ENCODE measurements around the gene VPS13C. TPM values are rescaled to one million over a fixed set of nuclear protein-coding genes. Genes with fewer than 3 reads are reported as not detected.

The VPS13C gene
- total RNA-seq, 1 experiment from 2014 or later: 20.9 TPM

GRCh38 chr15:61890106-61890505 lies 170.1 kb downstream of the VPS13C start:
- Mint-ChIP-seq H3K4me1 (peaks cover 5% of the 10 kb centered on the region; the same call in 1 of the 2 replicates), H3K4me3 (no peak overlapping the region), H3K9me3 (peaks cover 29% of the 10 kb centered on the region), H3K27me3 (ENCODE audit: low read depth) (no peaks in the 10 kb centered on the region; the same call in 1 of the 2 replicates), H3K36me3 (peaks cover 26% of the 10 kb centered on the region), H3K27ac (no peak overlapping the region)
- POLR2A ChIA-PET: no interaction called here
- ATAC-seq: no peak
- TF ChIP-seq ZNF396 (CRISPR knock-in tag; IDR thresholded peaks at IDR 0.05; ENCODE audit: borderline replicate concordance) (no peak), AFF4 (CRISPR knock-in tag; IDR thresholded peaks at IDR 0.05; ENCODE audit: borderline replicate concordance) (no peak), RORB (CRISPR knock-in tag; IDR thresholded peaks at IDR 0.05) (no peak)
- TF ChIP-seq, protein P1, sequence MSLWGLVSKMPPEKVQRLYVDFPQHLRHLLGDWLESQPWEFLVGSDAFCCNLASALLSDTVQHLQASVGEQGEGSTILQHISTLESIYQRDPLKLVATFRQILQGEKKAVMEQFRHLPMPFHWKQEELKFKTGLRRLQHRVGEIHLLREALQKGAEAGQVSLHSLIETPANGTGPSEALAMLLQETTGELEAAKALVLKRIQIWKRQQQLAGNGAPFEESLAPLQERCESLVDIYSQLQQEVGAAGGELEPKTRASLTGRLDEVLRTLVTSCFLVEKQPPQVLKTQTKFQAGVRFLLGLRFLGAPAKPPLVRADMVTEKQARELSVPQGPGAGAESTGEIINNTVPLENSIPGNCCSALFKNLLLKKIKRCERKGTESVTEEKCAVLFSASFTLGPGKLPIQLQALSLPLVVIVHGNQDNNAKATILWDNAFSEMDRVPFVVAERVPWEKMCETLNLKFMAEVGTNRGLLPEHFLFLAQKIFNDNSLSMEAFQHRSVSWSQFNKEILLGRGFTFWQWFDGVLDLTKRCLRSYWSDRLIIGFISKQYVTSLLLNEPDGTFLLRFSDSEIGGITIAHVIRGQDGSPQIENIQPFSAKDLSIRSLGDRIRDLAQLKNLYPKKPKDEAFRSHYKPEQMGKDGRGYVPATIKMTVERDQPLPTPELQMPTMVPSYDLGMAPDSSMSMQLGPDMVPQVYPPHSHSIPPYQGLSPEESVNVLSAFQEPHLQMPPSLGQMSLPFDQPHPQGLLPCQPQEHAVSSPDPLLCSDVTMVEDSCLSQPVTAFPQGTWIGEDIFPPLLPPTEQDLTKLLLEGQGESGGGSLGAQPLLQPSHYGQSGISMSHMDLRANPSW (CRISPR knock-in tag; conservative IDR thresholded peaks at IDR 0.05; ENCODE audit: low read depth): no peak
- CTCF ChIA-PET: no interaction called here
- no peak for DNase-seq (ENCODE audit: low spot score)

GRCh38 chr15:61889706-61890105 lies 170.5 kb downstream of the VPS13C start:
- H3K4me3 Mint-ChIP-seq: no peak overlapping the region
- POLR2A ChIA-PET: no interaction called here
- no peak for ATAC-seq
- H3K27me3 Mint-ChIP-seq (ENCODE audit: low read depth): no peaks in the 10 kb centered on the region; the same call in 1 of the 2 replicates
- CTCF ChIA-PET: no interaction called here
- peaks cover 25% of the 10 kb centered on the region for H3K9me3 Mint-ChIP-seq
- H3K36me3 Mint-ChIP-seq: peaks cover 22% of the 10 kb centered on the region
- peaks cover 5% of the 10 kb centered on the region; the same call in 1 of the 2 replicates for H3K4me1 Mint-ChIP-seq
- TF ChIP-seq, protein P2, sequence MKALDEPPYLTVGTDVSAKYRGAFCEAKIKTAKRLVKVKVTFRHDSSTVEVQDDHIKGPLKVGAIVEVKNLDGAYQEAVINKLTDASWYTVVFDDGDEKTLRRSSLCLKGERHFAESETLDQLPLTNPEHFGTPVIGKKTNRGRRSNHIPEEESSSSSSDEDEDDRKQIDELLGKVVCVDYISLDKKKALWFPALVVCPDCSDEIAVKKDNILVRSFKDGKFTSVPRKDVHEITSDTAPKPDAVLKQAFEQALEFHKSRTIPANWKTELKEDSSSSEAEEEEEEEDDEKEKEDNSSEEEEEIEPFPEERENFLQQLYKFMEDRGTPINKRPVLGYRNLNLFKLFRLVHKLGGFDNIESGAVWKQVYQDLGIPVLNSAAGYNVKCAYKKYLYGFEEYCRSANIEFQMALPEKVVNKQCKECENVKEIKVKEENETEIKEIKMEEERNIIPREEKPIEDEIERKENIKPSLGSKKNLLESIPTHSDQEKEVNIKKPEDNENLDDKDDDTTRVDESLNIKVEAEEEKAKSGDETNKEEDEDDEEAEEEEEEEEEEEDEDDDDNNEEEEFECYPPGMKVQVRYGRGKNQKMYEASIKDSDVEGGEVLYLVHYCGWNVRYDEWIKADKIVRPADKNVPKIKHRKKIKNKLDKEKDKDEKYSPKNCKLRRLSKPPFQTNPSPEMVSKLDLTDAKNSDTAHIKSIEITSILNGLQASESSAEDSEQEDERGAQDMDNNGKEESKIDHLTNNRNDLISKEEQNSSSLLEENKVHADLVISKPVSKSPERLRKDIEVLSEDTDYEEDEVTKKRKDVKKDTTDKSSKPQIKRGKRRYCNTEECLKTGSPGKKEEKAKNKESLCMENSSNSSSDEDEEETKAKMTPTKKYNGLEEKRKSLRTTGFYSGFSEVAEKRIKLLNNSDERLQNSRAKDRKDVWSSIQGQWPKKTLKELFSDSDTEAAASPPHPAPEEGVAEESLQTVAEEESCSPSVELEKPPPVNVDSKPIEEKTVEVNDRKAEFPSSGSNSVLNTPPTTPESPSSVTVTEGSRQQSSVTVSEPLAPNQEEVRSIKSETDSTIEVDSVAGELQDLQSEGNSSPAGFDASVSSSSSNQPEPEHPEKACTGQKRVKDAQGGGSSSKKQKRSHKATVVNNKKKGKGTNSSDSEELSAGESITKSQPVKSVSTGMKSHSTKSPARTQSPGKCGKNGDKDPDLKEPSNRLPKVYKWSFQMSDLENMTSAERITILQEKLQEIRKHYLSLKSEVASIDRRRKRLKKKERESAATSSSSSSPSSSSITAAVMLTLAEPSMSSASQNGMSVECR (CRISPR knock-in tag; IDR thresholded peaks at IDR 0.05; ENCODE audit: borderline replicate concordance): no peak
- TF ChIP-seq CDX4 (CRISPR knock-in tag; IDR thresholded peaks at IDR 0.05; ENCODE audit: borderline replicate concordance): no peak
- TF ChIP-seq NFE2L1 (CRISPR knock-in tag; IDR thresholded peaks at IDR 0.05): no peak
- TF ChIP-seq JUN (CRISPR knock-in tag; IDR thresholded peaks at IDR 0.05): no peak
- no peak for TF ChIP-seq ZNF416 (CRISPR knock-in tag; IDR thresholded peaks at IDR 0.05)
- no peak for TF ChIP-seq CTCF (IDR thresholded peaks at IDR 0.05)
- TF ChIP-seq HMGXB4 (CRISPR knock-in tag; IDR thresholded peaks at IDR 0.05): no peak
- no peak for DNase-seq (ENCODE audit: low spot score)
- H3K27ac Mint-ChIP-seq: no peak overlapping the region

All from WTC11 (cell line).